Measurements from ENCODE around the gene SPINK1. TPM values are rescaled to one million over a fixed set of nuclear protein-coding genes. Genes with fewer than 3 reads are reported as not detected.

Gene SPINK1
- total and polyA plus RNA-seq, 9 of the 15 experiments (the other 6 are each of a cell fraction or from before 2014, with no cell fraction given), result 0.45 to 2.2 (median 0.65) TPM; not detected in 1

DNA sequence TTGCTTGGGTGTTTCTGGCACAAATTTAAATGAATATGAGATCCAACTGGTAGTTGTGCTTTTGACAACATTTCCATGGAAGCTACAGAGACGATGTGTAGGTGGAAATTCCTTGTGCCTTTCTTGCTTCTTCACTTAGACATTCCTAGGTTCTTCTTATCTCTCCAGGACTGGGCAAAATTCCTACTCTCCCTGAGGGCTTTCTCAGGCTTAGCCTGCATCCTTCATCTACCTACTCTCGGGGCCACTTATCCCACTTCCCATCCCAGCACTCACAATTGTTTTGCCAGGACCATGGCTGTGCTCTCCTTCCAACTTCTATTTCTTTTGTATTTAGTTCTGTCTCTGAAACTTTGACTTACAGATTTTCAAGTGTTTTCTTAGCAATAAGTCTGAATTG is 17.8 kb upstream of the SPINK1 start:
- no TSS peak for BruUV-seq (replicated peaks)
- ATAC-seq, result no peak
- Histone ChIP-seq H3K4me1 (replicated peaks in 1 of 2; ENCODE audit: control insufficient read depth in 2 of 2, insufficient read depth in 2 of 2, low read length in 2 of 2) (no peaks in the 10 kb centered on the region), H3K9ac (ENCODE audit: insufficient read depth in 1 of 2, low read depth in 2 of 2, low read length in 2 of 2) (no peak overlapping the region), H3K4me3 (no peak overlapping the region), H3K27me3 (ENCODE audit: control insufficient read depth in 2 of 2, insufficient read depth in 2 of 2, low read length in 2 of 2) (no peaks in the 10 kb centered on the region), H3K27ac (ENCODE audit: extremely low read depth, low read depth, low read length) (no peak overlapping the region), H2AFZ (ENCODE audit: low read depth, low read length) (no peak overlapping the region), H3K9me3 (replicated peaks; ENCODE audit: control insufficient read depth, insufficient read depth, low read depth, low read length) (no peaks in the 10 kb centered on the region), H3K4me2 (ENCODE audit: insufficient read depth, low read length) (no peak overlapping the region), H4K20me1 (replicated peaks; ENCODE audit: control insufficient read depth, insufficient read depth, low read length) (no peaks in the 10 kb centered on the region), H3K36me3 (ENCODE audit: control insufficient read depth, insufficient read depth, low read length) (no peaks in the 10 kb centered on the region), H3K79me2 (ENCODE audit: control insufficient read depth, insufficient read depth, low read length) (no peaks in the 10 kb centered on the region), H3K9me1 (ENCODE audit: control insufficient read depth, insufficient read depth, low read length) (no peaks in the 10 kb centered on the region)
- DNase-seq (ENCODE audit: extremely low read depth in 1 of 4, low spot score in 3 of 4), result no peak
- POLR2A ChIA-PET, result interaction anchor here (0.7 to 0.8 kb wide), 2 partner anchors 15 to 19 kb away, joined by 3 read pairs; no protein-coding TSS in a partner anchor
- no peak for FAIRE-seq
- intact Hi-C loops (cut with micrococcal nuclease) (no loop called here), in situ Hi-C loops (cut with MboI) (no loop called here)
- CTCF ChIA-PET (ENCODE audit: low intra/inter-chr PET ratio), result no interaction called here
- TF ChIP-seq, protein P1, sequence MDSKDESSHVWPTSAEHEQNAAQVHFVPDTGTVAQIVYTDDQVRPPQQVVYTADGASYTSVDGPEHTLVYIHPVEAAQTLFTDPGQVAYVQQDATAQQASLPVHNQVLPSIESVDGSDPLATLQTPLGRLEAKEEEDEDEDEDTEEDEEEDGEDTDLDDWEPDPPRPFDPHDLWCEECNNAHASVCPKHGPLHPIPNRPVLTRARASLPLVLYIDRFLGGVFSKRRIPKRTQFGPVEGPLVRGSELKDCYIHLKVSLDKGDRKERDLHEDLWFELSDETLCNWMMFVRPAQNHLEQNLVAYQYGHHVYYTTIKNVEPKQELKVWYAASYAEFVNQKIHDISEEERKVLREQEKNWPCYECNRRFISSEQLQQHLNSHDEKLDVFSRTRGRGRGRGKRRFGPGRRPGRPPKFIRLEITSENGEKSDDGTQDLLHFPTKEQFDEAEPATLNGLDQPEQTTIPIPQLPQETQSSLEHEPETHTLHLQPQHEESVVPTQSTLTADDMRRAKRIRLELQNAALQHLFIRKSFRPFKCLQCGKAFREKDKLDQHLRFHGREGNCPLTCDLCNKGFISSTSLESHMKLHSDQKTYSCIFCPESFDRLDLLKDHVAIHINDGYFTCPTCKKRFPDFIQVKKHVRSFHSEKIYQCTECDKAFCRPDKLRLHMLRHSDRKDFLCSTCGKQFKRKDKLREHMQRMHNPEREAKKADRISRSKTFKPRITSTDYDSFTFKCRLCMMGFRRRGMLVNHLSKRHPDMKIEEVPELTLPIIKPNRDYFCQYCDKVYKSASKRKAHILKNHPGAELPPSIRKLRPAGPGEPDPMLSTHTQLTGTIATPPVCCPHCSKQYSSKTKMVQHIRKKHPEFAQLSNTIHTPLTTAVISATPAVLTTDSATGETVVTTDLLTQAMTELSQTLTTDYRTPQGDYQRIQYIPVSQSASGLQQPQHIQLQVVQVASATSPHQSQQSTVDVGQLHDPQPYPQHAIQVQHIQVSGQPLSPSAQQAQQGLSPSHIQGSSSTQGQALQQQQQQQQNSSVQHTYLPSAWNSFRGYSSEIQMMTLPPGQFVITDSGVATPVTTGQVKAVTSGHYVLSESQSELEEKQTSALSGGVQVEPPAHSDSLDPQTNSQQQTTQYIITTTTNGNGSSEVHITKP (IDR thresholded peaks at IDR 0.05; ENCODE audit: partially characterized antibody), result no peak
- no peak for TF ChIP-seq STAT5B (CRISPR knock-in tag; IDR thresholded peaks at IDR 0.05)
- no peak for TF ChIP-seq RBFOX2 (IDR thresholded peaks at IDR 0.05; ENCODE audit: low read depth, low read length)
- TF ChIP-seq ZC3H8 (IDR thresholded peaks at IDR 0.05), result no peak
- TF ChIP-seq ZEB2 (IDR thresholded peaks at IDR 0.05), result no peak
- 0% methylated on average over 2 of the region's 2 CpGs for WGBS (ENCODE audit: insufficient coverage, low coverage, missing lambda C conversion rate)

All from K562 (cell line).